ENCODE measurements around the gene DCTD.

DCTD gene

DNA sequence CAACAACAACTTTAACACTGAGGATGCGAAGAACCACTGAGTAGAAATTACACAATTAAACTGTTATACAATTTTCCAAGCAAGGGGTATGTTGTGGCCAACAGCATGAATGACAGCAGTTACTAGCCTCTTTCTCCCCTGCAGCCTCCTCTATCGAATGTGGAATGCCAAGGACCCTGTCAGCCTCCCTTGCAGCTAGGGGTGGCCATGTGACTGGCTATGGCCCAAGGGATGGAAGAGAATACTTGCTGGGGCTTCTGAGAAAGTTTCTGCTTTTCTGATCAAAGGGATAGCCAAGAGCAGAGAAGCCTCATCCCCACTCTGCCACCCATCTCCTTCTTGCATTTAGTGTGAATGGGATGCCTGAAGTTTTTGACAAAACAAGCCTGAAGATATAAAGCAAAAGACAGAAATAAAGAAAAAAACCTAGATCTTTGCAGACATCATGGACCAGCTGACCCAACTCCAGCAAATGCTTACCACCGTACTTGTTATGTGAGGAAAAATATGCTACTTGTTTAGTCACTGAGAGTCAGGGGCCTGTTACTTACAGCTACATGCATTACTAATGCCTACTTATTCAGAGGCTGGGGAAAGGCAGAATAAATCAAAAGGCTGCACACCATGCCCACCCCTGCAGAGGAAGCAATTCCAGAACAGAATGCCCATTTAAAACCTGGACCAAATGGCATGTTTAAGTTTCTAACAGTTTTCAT, 32.0 kb downstream of the DCTD start:
- CTCF ChIA-PET, result no interaction called here

GRCh38 chr4:182884040-182884439, 33.1 kb downstream of the DCTD start:
- H3K4me1 ChIP-seq (ENCODE audit: control insufficient read depth, insufficient read depth, low read length), result no peaks in the 10 kb centered on the region
- ChIA-PET POLR2A (no interaction called here), CTCF (interaction anchor here (0.7 kb wide), 1 partner anchor 373 kb away, joined by 4 read pairs; no protein-coding TSS in a partner anchor)
- no peaks in the 10 kb centered on the region for H3K9me3 ChIP-seq (ENCODE audit: control insufficient read depth, insufficient read depth, low read depth, low read length)
- TF ChIP-seq KLF1 (tag by site-specific recombination; IDR thresholded peaks at IDR 0.05) (no peak), INSM2 (tag by site-specific recombination; IDR thresholded peaks at IDR 0.05) (no peak), ZFHX2 (tag by site-specific recombination; conservative IDR thresholded peaks at IDR 0.05) (no peak), ZNF768 (tag by site-specific recombination; IDR thresholded peaks at IDR 0.05) (no peak)
- TF ChIP-seq, protein P1, sequence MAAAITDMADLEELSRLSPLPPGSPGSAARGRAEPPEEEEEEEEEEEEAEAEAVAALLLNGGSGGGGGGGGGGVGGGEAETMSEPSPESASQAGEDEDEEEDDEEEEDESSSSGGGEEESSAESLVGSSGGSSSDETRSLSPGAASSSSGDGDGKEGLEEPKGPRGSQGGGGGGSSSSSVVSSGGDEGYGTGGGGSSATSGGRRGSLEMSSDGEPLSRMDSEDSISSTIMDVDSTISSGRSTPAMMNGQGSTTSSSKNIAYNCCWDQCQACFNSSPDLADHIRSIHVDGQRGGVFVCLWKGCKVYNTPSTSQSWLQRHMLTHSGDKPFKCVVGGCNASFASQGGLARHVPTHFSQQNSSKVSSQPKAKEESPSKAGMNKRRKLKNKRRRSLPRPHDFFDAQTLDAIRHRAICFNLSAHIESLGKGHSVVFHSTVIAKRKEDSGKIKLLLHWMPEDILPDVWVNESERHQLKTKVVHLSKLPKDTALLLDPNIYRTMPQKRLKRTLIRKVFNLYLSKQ (tag by site-specific recombination; IDR thresholded peaks at IDR 0.05; ENCODE audit: borderline replicate concordance), result no peak
- TF ChIP-seq, protein P2, sequence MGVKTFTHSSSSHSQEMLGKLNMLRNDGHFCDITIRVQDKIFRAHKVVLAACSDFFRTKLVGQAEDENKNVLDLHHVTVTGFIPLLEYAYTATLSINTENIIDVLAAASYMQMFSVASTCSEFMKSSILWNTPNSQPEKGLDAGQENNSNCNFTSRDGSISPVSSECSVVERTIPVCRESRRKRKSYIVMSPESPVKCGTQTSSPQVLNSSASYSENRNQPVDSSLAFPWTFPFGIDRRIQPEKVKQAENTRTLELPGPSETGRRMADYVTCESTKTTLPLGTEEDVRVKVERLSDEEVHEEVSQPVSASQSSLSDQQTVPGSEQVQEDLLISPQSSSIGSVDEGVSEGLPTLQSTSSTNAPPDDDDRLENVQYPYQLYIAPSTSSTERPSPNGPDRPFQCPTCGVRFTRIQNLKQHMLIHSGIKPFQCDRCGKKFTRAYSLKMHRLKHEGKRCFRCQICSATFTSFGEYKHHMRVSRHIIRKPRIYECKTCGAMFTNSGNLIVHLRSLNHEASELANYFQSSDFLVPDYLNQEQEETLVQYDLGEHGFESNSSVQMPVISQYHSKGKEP (tag by site-specific recombination; IDR thresholded peaks at IDR 0.05), result no peak
- no peak overlapping the region for H3K27ac ChIP-seq (ENCODE audit: extremely low read depth, low read depth, low read length)
- H3K4me3 ChIP-seq (ENCODE audit: low read depth, low read length), result no peak overlapping the region
- peaks cover 3 to 44% of the 10 kb centered on the region in 2 experiments; a peak in 2 of 3 replicates for H3K36me3 ChIP-seq (ENCODE audit: control insufficient read depth in 2 of 2, insufficient read depth in 1 of 2, low read length in 2 of 2)

More for the DNA sequence above, 32.0 kb downstream of the DCTD start:
- POLR2A ChIA-PET, result no interaction called here
- H3K27ac ChIP-seq (ENCODE audit: extremely low read depth, low read depth, low read length), result no peak overlapping the region
- peaks cover 3 to 53% of the 10 kb centered on the region in 2 experiments; a peak in 2 of 3 replicates for H3K36me3 ChIP-seq (ENCODE audit: control insufficient read depth in 2 of 2, insufficient read depth in 1 of 2, low read length in 2 of 2)
- H3K4me1 ChIP-seq (ENCODE audit: control insufficient read depth, insufficient read depth, low read length), result no peaks in the 10 kb centered on the region
- no peaks in the 10 kb centered on the region for H3K9me3 ChIP-seq (ENCODE audit: control insufficient read depth, insufficient read depth, low read depth, low read length)
- no peak overlapping the region for H3K4me3 ChIP-seq (ENCODE audit: low read depth, low read length)
- TF ChIP-seq ZNF350 (tag by site-specific recombination; IDR thresholded peaks at IDR 0.05) (no peak), TRIM28 (IDR thresholded peaks at IDR 0.05; ENCODE audit: borderline replicate concordance, low read length) (peak; percentile 23; the same call in 1 of the 2 replicates)

GRCh38 chr4:182883351-182883750, 33.8 kb downstream of the DCTD start:
- H3K36me3 ChIP-seq (ENCODE audit: control insufficient read depth in 2 of 2, insufficient read depth in 1 of 2, low read length in 2 of 2), result peaks cover 3 to 40% of the 10 kb centered on the region in 2 experiments; a peak in 2 of 3 replicates
- no peak for TF ChIP-seq WT1 (tag by site-specific recombination; IDR thresholded peaks at IDR 0.05)
- POLR2A ChIA-PET, result no interaction called here
- no peaks in the 10 kb centered on the region for H3K9me3 ChIP-seq (ENCODE audit: control insufficient read depth, insufficient read depth, low read depth, low read length)
- H3K27ac ChIP-seq (ENCODE audit: extremely low read depth, low read depth, low read length), result no peak overlapping the region
- no peak overlapping the region for H3K4me3 ChIP-seq (ENCODE audit: low read depth, low read length)
- CTCF ChIA-PET, result interaction anchor here (1.2 kb wide), 1 partner anchor 19 kb away, joined by 3 read pairs; no protein-coding TSS in a partner anchor
- H3K4me1 ChIP-seq (ENCODE audit: control insufficient read depth, insufficient read depth, low read length), result no peaks in the 10 kb centered on the region

- Histone ChIP-seq H3K4me1 (ENCODE audit: control insufficient read depth, insufficient read depth, low read length) (no peaks in the 10 kb centered on the region), H3K9me3 (ENCODE audit: control insufficient read depth, insufficient read depth, low read depth, low read length) (no peaks in the 10 kb centered on the region), H3K4me3 (ENCODE audit: low read depth, low read length) (no peak overlapping the region), H3K27ac (ENCODE audit: extremely low read depth, low read depth, low read length) (no peak overlapping the region), H3K36me3 (ENCODE audit: control insufficient read depth in 2 of 2, insufficient read depth in 1 of 2, low read length in 2 of 2) (peaks cover 3 to 30% of the 10 kb centered on the region in 2 experiments; a peak in 2 of 3 replicates)
- CTCF ChIA-PET, result interaction anchor here (0.5 kb wide), 1 partner anchor 10 kb away, joined by 5 read pairs; no protein-coding TSS in a partner anchor
- TF ChIP-seq ZNF394 (tag by site-specific recombination; IDR thresholded peaks at IDR 0.05; ENCODE audit: borderline replicate concordance) (no peak), ZNF324 (tag by site-specific recombination; IDR thresholded peaks at IDR 0.05) (no peak), ZNF221 (tag by site-specific recombination; IDR thresholded peaks at IDR 0.05; ENCODE audit: borderline replicate concordance) (no peak), ZNF555 (tag by site-specific recombination; conservative IDR thresholded peaks at IDR 0.05) (no peak), ZNF18 (tag by site-specific recombination; IDR thresholded peaks at IDR 0.05) (no peak), ZNF658 (tag by site-specific recombination; IDR thresholded peaks at IDR 0.05) (no peak)
- POLR2A ChIA-PET, result no interaction called here
Measured at GRCh38 chr4:182881914-182882313, 35.3 kb downstream of the DCTD start.
